HCT116 (cell line): ENCODE data around the gene IL17RE. TPM values are rescaled to one million over a fixed set of nuclear protein-coding genes. Genes with fewer than 3 reads are reported as not detected.
A peak's percentile ranks its signal among the peaks of the same experiment; 100 is the strongest.

Source experiments
- ATAC-seq: fragments of 200-7000 bp; cut with Tn5 transposase; 2 replicates; pipeline ENCODE4 v1.9.1; 2020; ENCODE audit warnings: mild to moderate bottlenecking, moderate library complexity
- BruUV-seq: library from RNA; stranded (reverse); fragments of 400-500 nt; replicated peaks from 2 replicates; lab custom pipeline; 2021; lab: Mats Ljungman, UMichigan
- CTCF ChIA-PET: fragments of 300-600 bp; sonication (Branson Sonifier 250); formaldehyde crosslinking; loops from one replicate; lab custom pipeline; 2021; ENCODE audit warnings: antibody characterized with exemption; lab: Charles Lee
- POLR2A ChIA-PET: fragments of 300-600, 350-600 bp; sonication (Branson Sonifier 250); formaldehyde crosslinking; loops from one replicate; lab custom pipeline; 2021; ENCODE audit warnings: antibody characterized with exemption; lab: Charles Lee
- RAD21 ChIA-PET, 2 experiments: fragments of 300-600 bp; sonication (Branson Sonifier 250); formaldehyde crosslinking; loops; one replicate each; lab custom pipeline; 2023; ENCODE audit warnings: low total read pairs in 2 of 2; ENCODE audit not compliant: uncharacterized antibody in 2 of 2, unreplicated experiment in 2 of 2, low non-redundant PET in 1 of 2; lab: Charles Lee
- DNase-seq: peaks from one replicate; pipeline ENCODE4 v3.0.0-alpha.2; 2010; ENCODE audit warnings: low read depth, low spot score
- H2AFZ ChIP-seq: fragments of 200-600 bp; shearing (Covaris generic), sonication (generic); 2 replicates; pipeline ENCODE4 v1.6.1; 2017; ENCODE audit warnings: low read depth, mixed run types, mixed read lengths, antibody characterized with exemption, low read length; ENCODE audit not compliant: poor library complexity, severe bottlenecking
- H3K27ac ChIP-seq: 2 replicates; pipeline ENCODE4 v1.5.1; 2012; ENCODE audit warnings: low read depth, low read length
- H3K27me3 ChIP-seq: fragments of 200-600 bp; sonication (generic); 2 replicates; pipeline ENCODE4 v1.6.1; 2016; ENCODE audit warnings: mixed run types, low read length, mixed read lengths; ENCODE audit not compliant: insufficient read depth
- H3K36me3 ChIP-seq, 2 experiments: fragments of 200-500 bp in 1 of 2; fragments of 200-600 bp in 1 of 2; sonication (Bioruptor generic) in 1 of 2; sonication (generic) in 1 of 2; 2 replicates each; pipeline versions ENCODE4 v1.5.1 to v1.6.1; 2014 to 2016; ENCODE audit warnings: low read length in 2 of 2, inconsistent platforms in 1 of 2, mixed read lengths in 1 of 2, mixed run types in 1 of 2; ENCODE audit not compliant: insufficient read depth in 2 of 2, control insufficient read depth in 1 of 2
- H3K4me1 ChIP-seq, 2 experiments: fragments of 200-600 bp in 1 of 2; sonication (generic) in 1 of 2; 2 replicates each; pipeline versions ENCODE4 v1.5.1 to v1.6.1; 2012 to 2017; ENCODE audit warnings: low read length in 2 of 2, inconsistent platforms in 1 of 2, mild to moderate bottlenecking in 1 of 2, mixed read lengths in 1 of 2, mixed run types in 1 of 2, moderate library complexity in 1 of 2; ENCODE audit not compliant: insufficient read depth in 2 of 2, control insufficient read depth in 1 of 2
- H3K4me2 ChIP-seq: fragments of 200-600 bp; sonication (generic); 2 replicates; pipeline ENCODE4 v1.6.1; 2017; ENCODE audit warnings: mixed run types, low read length, mixed read lengths
- H3K4me3 ChIP-seq, 2 experiments: fragments of 200-600 bp in 1 of 2; sonication (generic) in 1 of 2; replicated peaks in 1 of 2; 2 replicates each; pipeline ENCODE4 v1.5.1; 2011 to 2016; ENCODE audit warnings: low read length in 2 of 2, control low read depth in 1 of 2, low read depth in 1 of 2, mild to moderate bottlenecking in 1 of 2, mixed read lengths in 1 of 2, mixed run types in 1 of 2
- H3K79me2 ChIP-seq: fragments of 200-600 bp; sonication (generic); 2 replicates; pipeline ENCODE4 v1.6.1; 2017; ENCODE audit warnings: mild to moderate bottlenecking, mixed run types, low read length, moderate library complexity, mixed read lengths; ENCODE audit not compliant: insufficient read depth
- H3K9ac ChIP-seq: fragments of 200-600 bp; sonication (generic); 2 replicates; pipeline ENCODE4 v1.6.1; 2016; ENCODE audit warnings: low read length, mixed read lengths
- H3K9me2 ChIP-seq: fragments of 200-600 bp; sonication (generic), shearing (Covaris generic); 2 replicates; pipeline ENCODE4 v1.6.1; 2017; ENCODE audit warnings: mixed run types, mild to moderate bottlenecking, moderate library complexity; ENCODE audit not compliant: insufficient read depth
- H3K9me3 ChIP-seq, 2 experiments: fragments of 200-500 bp in 1 of 2; fragments of 200-600 bp in 1 of 2; sonication (Bioruptor generic) in 1 of 2; sonication (generic) in 1 of 2; 2 replicates each; pipeline ENCODE4 v1.6.1; 2014 to 2017; ENCODE audit warnings: low read length in 2 of 2, mixed read lengths in 2 of 2, inconsistent platforms in 1 of 2, low read depth in 1 of 2, mild to moderate bottlenecking in 1 of 2, mixed run types in 1 of 2, moderate library complexity in 1 of 2; ENCODE audit not compliant: control insufficient read depth in 1 of 2, insufficient read depth in 1 of 2
- H4K20me1 ChIP-seq: fragments of 200-600 bp; sonication (generic), shearing (Covaris generic); 2 replicates; pipeline ENCODE4 v1.6.1; 2017; ENCODE audit warnings: mixed run types, mild to moderate bottlenecking, moderate library complexity; ENCODE audit not compliant: insufficient read depth
- ATF3 ChIP-seq: IDR thresholded peaks from 2 replicates; pipeline ENCODE4 v1.6.1; 2012
- CBX3 ChIP-seq: IDR thresholded peaks from 2 replicates; pipeline ENCODE4 v1.6.1; 2012; ENCODE audit warnings: low read depth
- CEBPB ChIP-seq: IDR thresholded peaks from 2 replicates; pipeline ENCODE4 v1.6.1; 2012; ENCODE audit warnings: low read depth
- EGR1 ChIP-seq: IDR thresholded peaks from 2 replicates; pipeline ENCODE4 v1.6.1; 2012; ENCODE audit warnings: low read depth
- EZH2 ChIP-seq: fragments of 200-600 bp; sonication (generic); IDR thresholded peaks from 2 replicates; pipeline ENCODE4 v1.6.1; 2017; ENCODE audit warnings: antibody characterized with exemption, mixed run types
- POLR2A ChIP-seq: IDR thresholded peaks from 2 replicates; pipeline ENCODE4 v1.7.0; 2011; ENCODE audit warnings: borderline replicate concordance; ENCODE audit not compliant: insufficient read depth, insufficient read length; ENCODE audit errors: extremely low read depth
- POLR2AphosphoS5 ChIP-seq: IDR thresholded peaks from 2 replicates; pipeline ENCODE4 v1.6.1; 2011; ENCODE audit warnings: mild to moderate bottlenecking, low read depth, low read length, moderate library complexity
- TCF7L2 ChIP-seq: IDR thresholded peaks from 2 replicates; pipeline ENCODE4 v1.7.0; 2011; ENCODE audit warnings: borderline replicate concordance, inconsistent platforms; ENCODE audit not compliant: insufficient read depth, insufficient read length; ENCODE audit errors: extremely low read depth
- YY1 ChIP-seq: IDR thresholded peaks from 2 replicates; pipeline ENCODE4 v1.6.1; 2011; ENCODE audit warnings: low read length, low read depth, moderate library complexity, mild to moderate bottlenecking; ENCODE audit not compliant: insufficient replicate concordance; ENCODE audit errors: extremely low read depth
- ZFX ChIP-seq: fragments of 450-650 bp; IDR thresholded peaks from 2 replicates; pipeline ENCODE4 v1.6.1; 2017
- intact Hi-C: fragments of 100-400 bp; cut with micrococcal nuclease; formaldehyde crosslinking; loops from 2 replicates; pipeline ENCODE4 v1.10.0; 2022
- total RNA-seq: library from RNA; stranded (reverse); gene quantifications from one replicate; pipeline ENCODE4 v1.2.1, GENCODE V29; 2021; ENCODE audit not compliant: unreplicated experiment
- TF ChIP-seq, protein P1 (sequence below): IDR thresholded peaks from 2 replicates; pipeline ENCODE4 v1.6.1; 2012
- TF ChIP-seq, protein P2 (sequence below): IDR thresholded peaks from 2 replicates; pipeline ENCODE4 v1.6.1; 2011; ENCODE audit warnings: mild to moderate bottlenecking, low read length, moderate library complexity; ENCODE audit not compliant: insufficient replicate concordance; ENCODE audit errors: extremely low read depth
- TF ChIP-seq, protein P3 (sequence below), 3 experiments: fragments of 200-600 bp in 1 of 3; sonication (generic) in 1 of 3; IDR thresholded peaks in 2 of 3; conservative IDR thresholded peaks in 1 of 3; 2 replicates each; pipeline ENCODE4 v1.5.1; 2012 to 2017; ENCODE audit warnings: low read depth in 2 of 3, low read length in 2 of 3, antibody characterized with exemption in 1 of 3, borderline replicate concordance in 1 of 3, control low read depth in 1 of 3, mild to moderate bottlenecking in 1 of 3, mixed read lengths in 1 of 3, mixed run types in 1 of 3, moderate library complexity in 1 of 3; ENCODE audit not compliant: insufficient read depth in 1 of 3

The IL17RE gene
- total RNA-seq, 1 experiment from 2014 or later: 14.3 TPM

DNA sequence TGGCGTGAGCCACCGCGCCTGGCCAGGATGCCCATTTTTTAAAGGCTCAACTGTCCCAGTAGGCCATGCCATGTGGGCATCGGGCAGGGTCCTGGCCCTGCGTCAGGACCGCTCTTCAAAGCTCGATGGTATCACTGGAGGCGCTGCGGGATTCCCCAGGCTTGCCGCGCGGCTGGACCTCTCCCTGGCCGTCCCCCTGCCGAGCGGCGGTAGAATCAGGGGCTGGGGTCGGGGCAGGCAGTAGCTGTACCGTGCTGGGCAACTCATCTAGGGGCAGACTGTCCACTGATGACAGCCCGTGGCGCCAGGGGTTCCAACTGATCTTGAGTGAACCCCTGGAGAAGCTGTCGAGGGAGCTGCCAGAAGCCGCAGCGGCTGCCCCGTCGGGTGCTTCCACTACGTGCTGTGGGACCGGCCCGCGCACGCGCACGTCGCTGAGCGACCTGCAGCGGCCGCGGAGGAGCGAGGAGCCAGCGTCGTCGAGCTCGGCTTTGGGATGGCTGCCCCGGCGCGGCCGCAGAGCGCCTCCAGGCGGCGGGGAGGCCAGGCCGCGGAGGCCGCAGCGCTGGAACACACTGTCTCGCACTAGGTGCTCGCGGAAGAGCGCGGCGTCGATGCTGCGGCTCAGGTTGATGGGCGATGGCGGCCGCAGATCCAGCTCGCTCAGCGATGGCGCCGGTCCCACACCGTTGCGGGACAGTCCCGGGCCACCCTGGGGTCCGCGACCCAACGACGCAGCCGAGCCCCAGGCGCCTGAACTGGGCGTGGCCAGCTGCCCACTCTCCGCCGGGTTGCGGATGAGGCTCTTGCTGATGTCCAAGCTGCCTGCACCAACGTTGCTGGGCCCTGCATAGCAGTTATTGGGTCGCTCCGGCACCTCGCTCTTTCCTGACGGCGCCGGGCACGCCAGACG is 43.7 kb downstream of the IL17RE start (continued):
- peak; percentile 79 for TF ChIP-seq YY1

DNA sequence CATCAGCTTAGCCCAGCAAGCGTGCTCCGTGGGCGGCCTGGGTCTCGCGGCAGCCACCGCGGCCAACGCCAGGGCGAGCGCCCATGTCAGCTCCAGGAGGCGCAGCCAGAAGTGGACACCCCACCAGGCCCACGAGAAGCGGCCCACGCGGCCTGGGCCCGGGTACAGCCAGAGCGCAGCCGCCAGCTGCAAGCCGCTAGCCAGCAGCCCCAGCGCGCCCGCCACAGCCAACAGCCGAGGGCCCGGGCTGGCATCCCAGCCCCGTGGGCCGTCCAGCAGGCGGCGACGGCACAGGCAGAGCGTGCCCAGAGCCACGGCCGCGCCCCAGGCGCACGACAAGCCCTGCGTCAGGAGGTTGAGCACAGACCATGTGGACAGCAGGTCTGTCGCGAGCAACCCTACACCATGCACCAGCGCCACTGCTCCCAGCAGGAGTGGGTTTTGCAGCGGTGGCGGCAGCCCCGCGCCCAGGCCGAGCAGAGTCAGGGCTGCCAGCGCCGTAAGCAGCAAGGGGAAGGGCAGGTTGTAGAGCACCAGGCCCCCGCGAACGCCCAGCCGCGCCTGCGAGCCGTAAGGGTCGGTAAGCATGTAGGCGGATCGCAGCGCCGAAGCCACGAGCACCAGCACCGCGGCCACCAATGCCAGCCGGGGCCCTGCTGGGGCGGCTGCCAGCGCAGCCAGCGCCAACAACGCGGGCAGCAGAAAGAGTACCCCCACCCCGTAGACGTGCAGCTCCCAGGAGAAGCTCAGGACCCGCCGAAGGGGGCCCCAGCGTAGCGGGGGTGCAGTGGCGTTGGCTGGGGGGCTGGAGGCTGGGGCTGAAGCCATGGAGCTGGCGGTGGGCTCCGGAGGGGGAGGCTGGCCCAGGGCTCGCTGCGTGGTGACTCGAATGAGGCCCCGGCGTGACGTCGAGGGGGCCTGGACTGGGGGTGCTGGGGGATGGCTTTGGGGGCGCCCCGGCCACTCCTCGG is 44.7 kb downstream of the IL17RE start:
- Histone ChIP-seq H4K20me1 (no peaks in the 10 kb centered on the region), H3K9ac (peak overlapping the region; percentile 85), H2AFZ (no peak overlapping the region), H3K9me3 (no peaks in the 10 kb centered on the region), H3K27ac (peak overlapping the region; percentile 98), H3K27me3 (no peaks in the 10 kb centered on the region), H3K4me2 (peak overlapping the region; percentile 94), H3K79me2 (peaks cover 6% of the 10 kb centered on the region; the same call in 1 of the 2 replicates), H3K4me3 (peak overlapping the region; percentile 66 to 84), H3K4me1 (peaks cover 7 to 28% of the 10 kb centered on the region in 2 experiments; a peak in 3 of 4 replicates), H3K36me3 (peaks cover 0 to 6% of the 10 kb centered on the region in 2 experiments; a peak in 1 of 4 replicates), H3K9me2 (no peaks in the 10 kb centered on the region)
- DNase-seq (peak; percentile 74), ATAC-seq (peak; percentile 82)
- RAD21 ChIA-PET: interaction anchor here (1.0 to 1.3 kb wide), 3 partner anchors 103 to 231 kb away, joined by 4 to 6 read pairs (median 4); partner anchors contain the start of gene RPUSD3 (in 1 of the 2)
- CTCF ChIA-PET: interaction anchor here (0.8 to 2.3 kb wide), 32 partner anchors 8 to 444 kb away, joined by 3 to 65 read pairs (median 4); partner anchors contain the start of genes CRELD1, GHRL, IL17RC and IL17RE
- BruUV-seq: no TSS peak
- POLR2A ChIA-PET: interaction anchor here (0.7 to 1.7 kb wide), 13 partner anchors 7 to 139 kb away, joined by 3 to 27 read pairs (median 3); partner anchors contain the start of genes CRELD1, EMC3 and IL17RE
- intact Hi-C loops: loop anchor here (2.0 to 10.0 kb wide), 4 partner anchors 99 to 445 kb away; no protein-coding TSS in a partner anchor
- TF ChIP-seq ZFX (peak; percentile 85), YY1 (peak; percentile 84), POLR2AphosphoS5 (peak; percentile 78), EZH2 (no peak), CBX3 (no peak), POLR2A (peak; percentile 84), CEBPB (no peak), ATF3 (no peak), TCF7L2 (peak; percentile 66), EGR1 (no peak)
- TF ChIP-seq, protein P1, sequence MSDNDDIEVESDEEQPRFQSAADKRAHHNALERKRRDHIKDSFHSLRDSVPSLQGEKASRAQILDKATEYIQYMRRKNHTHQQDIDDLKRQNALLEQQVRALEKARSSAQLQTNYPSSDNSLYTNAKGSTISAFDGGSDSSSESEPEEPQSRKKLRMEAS: no peak
- TF ChIP-seq, protein P2, sequence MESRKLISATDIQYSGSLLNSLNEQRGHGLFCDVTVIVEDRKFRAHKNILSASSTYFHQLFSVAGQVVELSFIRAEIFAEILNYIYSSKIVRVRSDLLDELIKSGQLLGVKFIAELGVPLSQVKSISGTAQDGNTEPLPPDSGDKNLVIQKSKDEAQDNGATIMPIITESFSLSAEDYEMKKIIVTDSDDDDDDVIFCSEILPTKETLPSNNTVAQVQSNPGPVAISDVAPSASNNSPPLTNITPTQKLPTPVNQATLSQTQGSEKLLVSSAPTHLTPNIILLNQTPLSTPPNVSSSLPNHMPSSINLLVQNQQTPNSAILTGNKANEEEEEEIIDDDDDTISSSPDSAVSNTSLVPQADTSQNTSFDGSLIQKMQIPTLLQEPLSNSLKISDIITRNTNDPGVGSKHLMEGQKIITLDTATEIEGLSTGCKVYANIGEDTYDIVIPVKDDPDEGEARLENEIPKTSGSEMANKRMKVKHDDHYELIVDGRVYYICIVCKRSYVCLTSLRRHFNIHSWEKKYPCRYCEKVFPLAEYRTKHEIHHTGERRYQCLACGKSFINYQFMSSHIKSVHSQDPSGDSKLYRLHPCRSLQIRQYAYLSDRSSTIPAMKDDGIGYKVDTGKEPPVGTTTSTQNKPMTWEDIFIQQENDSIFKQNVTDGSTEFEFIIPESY: peak; percentile 65
- TF ChIP-seq, protein P3, sequence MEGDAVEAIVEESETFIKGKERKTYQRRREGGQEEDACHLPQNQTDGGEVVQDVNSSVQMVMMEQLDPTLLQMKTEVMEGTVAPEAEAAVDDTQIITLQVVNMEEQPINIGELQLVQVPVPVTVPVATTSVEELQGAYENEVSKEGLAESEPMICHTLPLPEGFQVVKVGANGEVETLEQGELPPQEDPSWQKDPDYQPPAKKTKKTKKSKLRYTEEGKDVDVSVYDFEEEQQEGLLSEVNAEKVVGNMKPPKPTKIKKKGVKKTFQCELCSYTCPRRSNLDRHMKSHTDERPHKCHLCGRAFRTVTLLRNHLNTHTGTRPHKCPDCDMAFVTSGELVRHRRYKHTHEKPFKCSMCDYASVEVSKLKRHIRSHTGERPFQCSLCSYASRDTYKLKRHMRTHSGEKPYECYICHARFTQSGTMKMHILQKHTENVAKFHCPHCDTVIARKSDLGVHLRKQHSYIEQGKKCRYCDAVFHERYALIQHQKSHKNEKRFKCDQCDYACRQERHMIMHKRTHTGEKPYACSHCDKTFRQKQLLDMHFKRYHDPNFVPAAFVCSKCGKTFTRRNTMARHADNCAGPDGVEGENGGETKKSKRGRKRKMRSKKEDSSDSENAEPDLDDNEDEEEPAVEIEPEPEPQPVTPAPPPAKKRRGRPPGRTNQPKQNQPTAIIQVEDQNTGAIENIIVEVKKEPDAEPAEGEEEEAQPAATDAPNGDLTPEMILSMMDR (IDR thresholded peaks at IDR 0.05 in 2 of 3, conservative IDR thresholded peaks at IDR 0.05 in 1 of 3; ENCODE audit: borderline replicate concordance in 1 of 3, insufficient read depth in 1 of 3, low read depth in 2 of 3, low read length in 2 of 3): peak in 2 of 3 experiments; percentile 56 to 80; a peak in 4 of 6 replicates
